Measurements from ENCODE around the gene AXL. TPM values are rescaled to one million over a fixed set of nuclear protein-coding genes. Genes with fewer than 3 reads are reported as not detected.

The AXL gene
- total and polyA plus RNA-seq, 2 of the 13 experiments (the other 11 are each of a cell fraction or from before 2014, with no cell fraction given) = 0.71 to 5.9 TPM

GRCh38 chr19:41263850-41264580, 45.0 kb downstream of the AXL start, which contains the start of gene HNRNPUL1 (continued):
- TF ChIP-seq MAFG (CRISPR knock-in tag; IDR thresholded peaks at IDR 0.05) (no peak), MTF2 (CRISPR knock-in tag; IDR thresholded peaks at IDR 0.05; ENCODE audit: borderline replicate concordance) (no peak), KDM6A (CRISPR knock-in tag; IDR thresholded peaks at IDR 0.05; ENCODE audit: low read depth) (no peak), TERF1 (CRISPR knock-in tag; IDR thresholded peaks at IDR 0.05) (no peak), MBNL3 (CRISPR knock-in tag; conservative IDR thresholded peaks at IDR 0.05) (no peak), CREBL2 (CRISPR knock-in tag; IDR thresholded peaks at IDR 0.05; ENCODE audit: borderline replicate concordance) (peak; percentile 49; the same call in 1 of the 2 replicates), ZNF704 (CRISPR knock-in tag; IDR thresholded peaks at IDR 0.05; ENCODE audit: borderline replicate concordance) (no peak), SOX13 (IDR thresholded peaks at IDR 0.05) (no peak), SOX13 (CRISPR knock-in tag; conservative IDR thresholded peaks at IDR 0.05 in 1 of 2, IDR thresholded peaks at IDR 0.05 in 1 of 2) (peak in 1 of 2 experiments; percentile 61; a peak in 2 of 4 replicates), CBX5 (CRISPR knock-in tag; IDR thresholded peaks at IDR 0.05; ENCODE audit: borderline replicate concordance) (peak; percentile 60; the same call in 1 of the 2 replicates), ONECUT2 (CRISPR knock-in tag; IDR thresholded peaks at IDR 0.05) (no peak), ZC3H4 (CRISPR knock-in tag; IDR thresholded peaks at IDR 0.05; ENCODE audit: borderline replicate concordance) (peak; percentile 92; the same call in 1 of the 2 replicates), ZFP1 (CRISPR knock-in tag; IDR thresholded peaks at IDR 0.05) (no peak), PHB2 (IDR thresholded peaks at IDR 0.05; ENCODE audit: partially characterized antibody) (no peak), PLSCR1 (CRISPR knock-in tag; IDR thresholded peaks at IDR 0.05; ENCODE audit: borderline replicate concordance) (no peak), ZNF432 (CRISPR knock-in tag; IDR thresholded peaks at IDR 0.05; ENCODE audit: borderline replicate concordance) (no peak), ZNF891 (CRISPR knock-in tag; IDR thresholded peaks at IDR 0.05) (peak; percentile 69; the same call in 1 of the 2 replicates), TARDBP (CRISPR knock-in tag; IDR thresholded peaks at IDR 0.05) (peak; percentile 78), CBX2 (IDR thresholded peaks at IDR 0.05; ENCODE audit: low read depth, low read length) (no peak), CBX2 (CRISPR knock-in tag; IDR thresholded peaks at IDR 0.05; ENCODE audit: low read depth) (no peak), HOMEZ (CRISPR knock-in tag; IDR thresholded peaks at IDR 0.05; ENCODE audit: low read depth) (peak; percentile 35; the same call in 1 of the 2 replicates), MYC (CRISPR knock-in tag; IDR thresholded peaks at IDR 0.05; ENCODE audit: borderline replicate concordance) (peak; percentile 98), ZXDC (CRISPR knock-in tag; IDR thresholded peaks at IDR 0.05) (no peak)

Measured in HepG2 (cell line).